DOHH2 (cell line): ENCODE measurements around the gene HMGB1.

Experiments
- CTCF ChIP-seq: fragments of 200-600 bp; sonication (generic); IDR thresholded peaks from one replicate; pipeline ENCODE4 v1.5.1; 2014; ENCODE audit warnings: antibody characterized with exemption, mild to moderate bottlenecking, low read depth, low read length; ENCODE audit not compliant: poor library complexity, severe bottlenecking
- EZH2phosphoT487 ChIP-seq: fragments of 200-600 bp; sonication (generic); IDR thresholded peaks from 2 replicates; pipeline ENCODE4 v1.6.1; 2017; ENCODE audit warnings: borderline replicate concordance, mild to moderate bottlenecking, antibody characterized with exemption, low read length, moderate library complexity, mixed read lengths

- TF ChIP-seq CTCF (no peak), EZH2phosphoT487 (no peak)
These were observed 51.9 kb downstream of the HMGB1 start for GRCh38 chr13:30413842-30414241.
